NCI-H2227 (cell line): ENCODE measurements around the gene EPB42.
"Not testable (repeated sequence)": the region's sequence is repeated elsewhere in the genome, so short reads cannot be mapped to it uniquely, and the experiment has no call there.

Source experiments
- DNase-seq: peaks from one replicate; lab custom pipeline; 2025; ENCODE audit not compliant: unreplicated experiment; lab: John Stamatoyannopoulos, UW

Gene EPB42

GRCh38 chr15:43189296-43189695 is 31.5 kb downstream of the EPB42 start:
- no peak for DNase-seq

- peak; percentile 37 for DNase-seq
Observed at GRCh38 chr15:43187544-43188155, 33.2 kb downstream of the EPB42 start.

GRCh38 chr15:43186003-43186353 is 34.8 kb downstream of the EPB42 start:
- DNase-seq, result no peak

- DNase-seq, result peak; percentile 87
Observed at GRCh38 chr15:43185157-43186002, 35.4 kb downstream of the EPB42 start, which contains the start of gene CCNDBP1. Gene CCNDBP1, plus strand, starts transcription at chr15:43185403. Its CDS starts 96 bp downstream, at chr15:43185499.

GRCh38 chr15:43184407-43185124 is 36.3 kb downstream of the EPB42 start:
- DNase-seq, result no peak

- DNase-seq, result no peak
Observed at GRCh38 chr15:43183270-43183669, 37.5 kb downstream of the EPB42 start.

GRCh38 chr15:43177147-43177546 is 43.7 kb downstream of the EPB42 start:
- not testable (repeated sequence) for DNase-seq

- not testable (repeated sequence) for DNase-seq
Observed at GRCh38 chr15:43175656-43176309, 45.0 kb downstream of the EPB42 start.

- DNase-seq, result no peak
Observed at GRCh38 chr15:43169888-43170287, 50.9 kb downstream of the EPB42 start.

GRCh38 chr15:43168192-43169107 is 52.4 kb downstream of the EPB42 start:
- DNase-seq, result no peak

- DNase-seq, result not testable (repeated sequence)
Observed at GRCh38 chr15:43167261-43167660, 53.6 kb downstream of the EPB42 start.

GRCh38 chr15:43165801-43166325 is 55.0 kb downstream of the EPB42 start:
- no peak for DNase-seq

GRCh38 chr15:43153269-43153668 is 67.5 kb downstream of the EPB42 start:
- DNase-seq, result no peak

GRCh38 chr15:43151688-43152087 is 69.1 kb downstream of the EPB42 start:
- DNase-seq, result no peak

- no peak for DNase-seq
Observed at GRCh38 chr15:43150191-43150929, 70.5 kb downstream of the EPB42 start.
